PC-3 (cell line): ENCODE results near the gene GRIP2.

Source experiments
- CTCF ChIP-seq: fragments of 300-600 bp; sonication (generic); conservative IDR thresholded peaks from 2 replicates; pipeline ENCODE4 v1.5.1; 2017; ENCODE audit warnings: antibody characterized with exemption, low read depth, mild to moderate bottlenecking, low read length
- EZH2 ChIP-seq: fragments of 300-600 bp; sonication (generic); IDR thresholded peaks from one replicate; pipeline ENCODE4 v1.6.1; 2017; ENCODE audit warnings: antibody characterized with exemption, mild to moderate bottlenecking, low read length; ENCODE audit not compliant: unreplicated experiment
- EZH2phosphoT487 ChIP-seq: fragments of 300-600 bp; sonication (generic); IDR thresholded peaks from 2 replicates; pipeline ENCODE4 v1.6.1; 2018; ENCODE audit warnings: mild to moderate bottlenecking, antibody characterized with exemption, low read length, borderline replicate concordance

DNA sequence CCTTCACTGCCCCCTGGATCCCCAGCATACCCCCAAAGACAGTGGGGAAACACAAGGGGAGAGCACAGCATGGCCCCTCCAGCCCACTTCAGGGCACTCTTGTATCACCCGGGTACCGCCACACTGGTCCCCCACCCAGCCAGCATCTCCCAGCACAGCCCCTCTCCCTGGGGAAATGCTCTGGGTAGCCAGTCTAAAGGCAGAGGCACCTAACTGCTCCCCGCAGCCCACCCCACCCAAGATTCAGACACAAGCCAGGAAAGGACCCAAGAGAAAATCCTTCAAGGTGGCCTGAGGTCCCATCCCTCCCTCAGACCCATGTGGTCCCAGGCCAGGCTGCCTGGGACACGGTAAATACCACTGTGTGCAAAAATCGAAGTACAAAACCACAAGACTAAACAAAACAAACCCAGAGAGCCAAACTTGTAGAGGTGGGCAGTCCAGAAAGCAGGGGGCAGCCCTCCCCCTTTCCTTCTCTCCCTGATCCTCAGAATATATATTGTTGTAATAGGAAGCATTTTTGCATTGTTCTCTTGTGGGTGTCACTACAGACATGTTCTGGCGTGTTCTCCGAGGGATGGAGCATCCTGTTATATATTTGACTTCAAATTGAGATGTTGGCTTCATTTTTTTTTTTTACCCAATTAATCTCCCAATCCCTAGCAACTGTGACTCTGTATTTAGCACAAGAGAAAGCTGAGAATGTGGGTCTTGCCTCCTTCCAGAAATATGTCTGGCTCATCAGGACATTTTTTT is 51.7 kb downstream of the GRIP2 start:
- TF ChIP-seq CTCF (no peak), EZH2 (no peak), EZH2phosphoT487 (no peak)
